ENCODE results near the gene SLC25A20. TPM values are rescaled to one million over a fixed set of nuclear protein-coding genes. Genes with fewer than 3 reads are reported as not detected.

Gene SLC25A20
- polyA plus RNA-seq, 1 experiment, result 20.4 TPM

- DNase-seq (ENCODE audit: low read depth), result no peak
- TF ChIP-seq CTCF (IDR thresholded peaks at IDR 0.05; ENCODE audit: insufficient read depth, low read depth, low read length), result no peak
- H3K4me3 ChIP-seq (ENCODE audit: low read depth, low read length), result no peak overlapping the region
- no peaks in the 10 kb centered on the region for H3K27me3 ChIP-seq (ENCODE audit: control insufficient read depth, insufficient read depth, low read length)
- ChIA-PET POLR2A (no interaction called here), CTCF (no interaction called here)
- H3K36me3 ChIP-seq (ENCODE audit: control insufficient read depth, insufficient read depth, low read length), result no peaks in the 10 kb centered on the region
Measured at GRCh38 chr3:48877671-48878070, 21.0 kb downstream of the SLC25A20 start.

GRCh38 chr3:48863122-48863521 lies 35.6 kb downstream of the SLC25A20 start:
- no peak for TF ChIP-seq CTCF (IDR thresholded peaks at IDR 0.05; ENCODE audit: insufficient read depth, low read depth, low read length)
- Histone ChIP-seq H3K27me3 (ENCODE audit: control insufficient read depth, insufficient read depth, low read length) (no peaks in the 10 kb centered on the region), H3K36me3 (ENCODE audit: control insufficient read depth, insufficient read depth, low read length) (peaks cover 3% of the 10 kb centered on the region; the same call in 1 of the 2 replicates), H3K4me3 (ENCODE audit: low read depth, low read length) (no peak overlapping the region)
- CTCF ChIA-PET, result no interaction called here
- POLR2A ChIA-PET, result no interaction called here
- DNase-seq (ENCODE audit: low read depth), result no peak

GRCh38 chr3:48859206-48859605 lies 39.5 kb downstream of the SLC25A20 start:
- H3K4me3 ChIP-seq (ENCODE audit: low read depth, low read length), result no peak overlapping the region
- TF ChIP-seq CTCF (IDR thresholded peaks at IDR 0.05; ENCODE audit: insufficient read depth, low read depth, low read length), result no peak
- ChIA-PET CTCF (interaction anchor here (1.1 kb wide), 1 partner anchor 12 kb away, joined by 6 read pairs; the partner anchor contains the start of gene PRKAR2A), POLR2A (no interaction called here)
- peaks cover 5% of the 10 kb centered on the region for H3K36me3 ChIP-seq (ENCODE audit: control insufficient read depth, insufficient read depth, low read length)
- no peak for DNase-seq (ENCODE audit: low read depth)
- H3K27me3 ChIP-seq (ENCODE audit: control insufficient read depth, insufficient read depth, low read length), result no peaks in the 10 kb centered on the region

GRCh38 chr3:48858709-48859108 lies 40.0 kb downstream of the SLC25A20 start:
- ChIA-PET POLR2A (no interaction called here), CTCF (interaction anchor here (1.1 kb wide), 1 partner anchor 11 kb away, joined by 6 read pairs; the partner anchor contains the start of gene PRKAR2A)

GRCh38 chr3:48857641-48858040 lies 41.0 kb downstream of the SLC25A20 start:
- Histone ChIP-seq H3K36me3 (ENCODE audit: control insufficient read depth, insufficient read depth, low read length) (peaks cover 5% of the 10 kb centered on the region), H3K4me3 (ENCODE audit: low read depth, low read length) (no peak overlapping the region), H3K27me3 (ENCODE audit: control insufficient read depth, insufficient read depth, low read length) (no peaks in the 10 kb centered on the region)
- TF ChIP-seq CTCF (IDR thresholded peaks at IDR 0.05; ENCODE audit: insufficient read depth, low read depth, low read length), result no peak
- no peak for DNase-seq (ENCODE audit: low read depth)
- ChIA-PET CTCF (no interaction called here), POLR2A (interaction anchor here (0.7 kb wide), 1 partner anchor 9 kb away, joined by 17 read pairs; no protein-coding TSS in a partner anchor)

More at GRCh38 chr3:48858709-48859108, 40.0 kb downstream of the SLC25A20 start:
- no peak for DNase-seq (ENCODE audit: low read depth)
- H3K4me3 ChIP-seq (ENCODE audit: low read depth, low read length), result no peak overlapping the region
- no peak for TF ChIP-seq CTCF (IDR thresholded peaks at IDR 0.05; ENCODE audit: insufficient read depth, low read depth, low read length)
- H3K27me3 ChIP-seq (ENCODE audit: control insufficient read depth, insufficient read depth, low read length), result no peaks in the 10 kb centered on the region
- peaks cover 5% of the 10 kb centered on the region for H3K36me3 ChIP-seq (ENCODE audit: control insufficient read depth, insufficient read depth, low read length)
